GM13977 (cell line): ENCODE measurements around the gene MUC5B.

Experiments used
- DNase-seq: peaks from one replicate; pipeline ENCODE4 v3.0.0; 2012; ENCODE audit warnings: low spot score
- CTCF ChIP-seq: IDR thresholded peaks from 2 replicates; pipeline ENCODE4 v1.5.1; 2012; ENCODE audit warnings: mild to moderate bottlenecking, control low read depth; ENCODE audit not compliant: insufficient read depth; ENCODE audit errors: extremely low read depth, missing control alignments
- in situ Hi-C: fragments of 300-500 bp; cut with MboI; formaldehyde crosslinking; loops from one replicate; pipeline ENCODE4 v1.12.0; 2022; ENCODE audit warnings: low sequenced_read_pairs, low pct_unique_long_range_greater_than_20kb, mixed read lengths, inconsistent platforms; ENCODE audit not compliant: unreplicated experiment

MUC5B gene

DNA sequence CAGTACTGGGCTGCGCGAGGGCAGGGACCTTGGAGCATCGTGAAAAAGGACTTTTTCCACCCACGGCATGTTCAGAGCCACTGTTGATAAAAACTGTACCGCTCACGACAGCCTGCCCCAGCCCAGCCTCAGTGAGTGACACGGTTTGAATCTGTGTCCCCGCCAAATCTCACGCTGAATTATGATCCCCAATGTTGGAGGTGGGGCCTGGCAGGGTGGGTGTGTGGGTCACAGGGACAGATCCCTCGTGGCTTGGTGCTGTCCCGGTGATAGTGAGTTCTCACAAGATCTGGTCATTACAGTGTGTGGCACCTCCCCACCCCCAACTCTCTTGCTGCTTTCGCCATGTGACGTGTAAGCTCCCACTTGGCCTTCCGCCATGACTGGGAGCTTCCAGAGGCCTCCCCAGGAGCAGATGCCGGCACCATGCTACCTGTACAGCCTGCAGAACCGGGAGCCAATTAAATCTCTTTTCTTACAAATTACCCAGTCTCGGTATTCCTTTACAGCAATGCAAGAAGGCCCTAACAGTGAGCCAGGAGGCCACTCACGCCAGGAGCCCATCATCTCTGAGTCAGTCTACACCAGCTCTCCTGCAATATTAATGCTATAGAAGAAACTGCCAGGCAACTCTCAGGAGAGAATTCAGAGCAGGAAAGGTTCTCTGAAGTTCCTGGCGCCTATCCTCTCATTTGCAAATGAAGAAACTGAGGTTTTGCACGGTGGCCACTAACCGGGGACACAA is 85.3 kb downstream of the MUC5B start:
- no peak for TF ChIP-seq CTCF
- peak; percentile 17 for DNase-seq
- in situ Hi-C loops = no loop called here

- in situ Hi-C loops = no loop called here
- DNase-seq = no peak
- TF ChIP-seq CTCF = no peak
Measured at GRCh38 chr11:1308743-1309497, 86.1 kb downstream of the MUC5B start.

GRCh38 chr11:1309498-1310317 is 86.8 kb downstream of the MUC5B start, which contains the start of gene TOLLIP:
Gene TOLLIP, minus strand, starts transcription at chr11:1309632. Its CDS starts 134 bp downstream, at chr11:1309498.
- peak; percentile 100 for DNase-seq
- peak; percentile 34 for TF ChIP-seq CTCF
- in situ Hi-C loops = no loop called here

GRCh38 chr11:1310318-1310687 is 87.4 kb downstream of the MUC5B start:
- DNase-seq = no peak
- TF ChIP-seq CTCF = no peak
- in situ Hi-C loops = no loop called here

DNA sequence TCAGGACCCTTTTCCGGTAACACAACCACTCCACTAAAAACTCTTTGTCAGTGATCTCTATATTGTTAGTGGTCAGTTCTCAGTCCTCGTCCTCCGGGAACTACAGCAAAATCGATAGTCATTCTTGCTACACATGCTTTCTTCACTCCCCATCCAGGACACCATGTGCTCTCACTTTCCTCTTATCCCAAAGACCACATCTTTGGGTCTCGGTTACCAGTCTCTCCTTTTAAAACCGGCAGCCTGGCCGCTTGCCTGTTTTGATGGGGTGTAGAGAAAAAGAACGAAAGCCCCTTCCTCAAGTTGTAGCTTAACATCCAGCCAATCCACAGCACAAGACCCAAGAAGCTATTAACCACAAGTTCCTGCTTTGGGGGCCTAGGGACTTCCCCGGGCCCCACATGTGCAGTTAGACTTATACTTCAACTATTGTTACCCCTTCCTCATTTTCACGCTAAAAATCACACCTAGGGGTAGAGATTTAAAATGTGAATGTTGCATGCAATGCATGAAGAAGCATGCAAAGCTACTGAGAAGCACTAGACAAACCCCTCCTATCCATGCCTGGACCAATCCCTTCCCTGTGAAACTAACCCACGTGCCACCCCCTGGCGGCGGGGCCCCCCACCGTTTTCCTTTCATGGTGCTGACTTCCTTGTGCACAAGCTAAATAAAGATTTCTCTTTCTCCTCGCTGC is 88.1 kb downstream of the MUC5B start:
- in situ Hi-C loops = no loop called here
- no peak for TF ChIP-seq CTCF
- DNase-seq = peak; percentile 41
